GM20431 (cell line): ENCODE results near the gene LSM2.
"Not testable (repeated sequence)": the region's sequence is repeated elsewhere in the genome, so short reads cannot be mapped to it uniquely, and the experiment has no call there.

Source experiments
- in situ Hi-C: fragments of 300-500 bp; cut with MseI, MboI; formaldehyde crosslinking; loops from one replicate; pipeline ENCODE4 v1.15.0; 2020; ENCODE audit warnings: low sequenced_read_pairs; ENCODE audit not compliant: unreplicated experiment

LSM2 gene

DNA sequence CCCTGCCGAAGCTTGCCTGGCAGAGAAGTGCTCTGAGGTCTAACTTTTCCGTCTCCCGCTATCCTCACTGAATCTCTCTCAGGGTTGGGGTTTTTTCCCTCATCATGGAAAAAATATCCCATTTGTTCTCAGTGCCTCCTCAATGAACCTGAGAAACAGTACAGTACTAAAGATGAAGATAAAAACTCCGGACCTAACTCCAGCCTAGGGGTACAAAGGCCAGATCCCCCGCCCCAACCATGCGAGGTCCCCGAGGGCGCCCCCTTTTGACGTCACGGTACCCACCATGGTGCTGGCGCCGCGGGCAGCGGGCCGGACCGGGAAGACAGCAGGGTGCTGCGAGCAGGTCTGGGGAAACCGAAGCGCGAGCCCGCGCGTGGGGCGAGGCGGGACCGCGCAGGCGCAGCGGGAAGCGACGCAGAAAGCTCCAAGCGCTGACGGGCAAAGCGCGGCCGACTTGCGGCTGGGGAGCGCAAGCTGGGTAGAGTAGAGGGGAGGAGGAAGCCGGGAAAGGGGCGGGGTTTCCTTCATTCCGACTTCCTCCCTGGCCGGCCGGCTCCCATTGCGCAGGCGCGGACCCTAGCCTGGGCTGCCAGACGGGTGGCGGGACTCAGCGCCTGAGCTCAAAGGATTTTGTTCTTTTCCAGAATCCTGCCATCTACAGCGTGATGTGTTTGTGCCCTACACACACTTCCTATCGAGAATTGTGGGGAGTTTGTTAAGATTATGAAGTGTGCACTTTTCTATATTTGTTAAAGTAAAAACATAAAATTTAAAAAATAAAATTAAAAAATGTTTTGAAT lies at the start of gene LSM2:
Gene LSM2, minus strand, starts transcription at position 497 of the 803 bp plus-strand sequence. Its CDS starts 209 bp downstream, at position 288.
- in situ Hi-C loops, result no loop called here

DNA sequence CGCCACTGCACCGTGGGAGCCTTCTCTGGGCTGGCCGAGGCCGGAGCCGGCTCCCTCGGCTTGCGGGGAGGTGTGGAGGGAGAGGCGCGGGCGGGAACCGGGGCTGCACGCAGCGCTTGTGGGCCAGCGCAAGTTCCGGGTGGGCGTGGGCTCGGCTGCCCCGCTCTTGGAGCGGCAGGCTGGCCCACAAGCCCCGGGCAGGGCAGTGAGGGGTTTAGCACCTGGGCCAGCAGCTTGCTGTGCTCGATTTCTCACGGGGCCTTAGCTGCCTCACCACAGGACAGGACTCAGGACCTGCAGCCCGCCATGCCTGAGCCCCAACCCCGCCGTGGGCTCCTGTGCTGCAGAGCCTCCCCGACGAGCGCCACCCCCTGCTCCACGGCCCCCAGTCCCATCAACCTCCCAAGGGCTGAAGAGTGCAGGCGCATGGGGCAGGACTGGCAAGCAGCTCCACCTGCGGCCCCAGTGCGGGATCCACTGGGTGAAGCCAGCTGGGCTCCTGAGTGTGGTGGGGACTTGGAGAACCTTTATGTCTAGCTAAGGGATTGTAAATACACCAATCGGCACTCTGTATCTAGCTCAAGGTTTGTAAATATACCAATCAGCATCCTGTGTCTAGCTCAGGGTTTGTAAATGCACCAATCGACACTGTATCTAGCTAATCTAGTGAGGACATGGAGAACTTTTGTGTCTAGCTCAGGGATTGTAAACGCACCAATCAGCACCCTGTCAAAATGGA lies 45.4 kb upstream of the LSM2 start:
- in situ Hi-C loops, result not testable (repeated sequence)

- in situ Hi-C loops, result no loop called here
These were observed 44.7 kb upstream of the LSM2 start for GRCh38 chr6:31851485-31851832.

DNA sequence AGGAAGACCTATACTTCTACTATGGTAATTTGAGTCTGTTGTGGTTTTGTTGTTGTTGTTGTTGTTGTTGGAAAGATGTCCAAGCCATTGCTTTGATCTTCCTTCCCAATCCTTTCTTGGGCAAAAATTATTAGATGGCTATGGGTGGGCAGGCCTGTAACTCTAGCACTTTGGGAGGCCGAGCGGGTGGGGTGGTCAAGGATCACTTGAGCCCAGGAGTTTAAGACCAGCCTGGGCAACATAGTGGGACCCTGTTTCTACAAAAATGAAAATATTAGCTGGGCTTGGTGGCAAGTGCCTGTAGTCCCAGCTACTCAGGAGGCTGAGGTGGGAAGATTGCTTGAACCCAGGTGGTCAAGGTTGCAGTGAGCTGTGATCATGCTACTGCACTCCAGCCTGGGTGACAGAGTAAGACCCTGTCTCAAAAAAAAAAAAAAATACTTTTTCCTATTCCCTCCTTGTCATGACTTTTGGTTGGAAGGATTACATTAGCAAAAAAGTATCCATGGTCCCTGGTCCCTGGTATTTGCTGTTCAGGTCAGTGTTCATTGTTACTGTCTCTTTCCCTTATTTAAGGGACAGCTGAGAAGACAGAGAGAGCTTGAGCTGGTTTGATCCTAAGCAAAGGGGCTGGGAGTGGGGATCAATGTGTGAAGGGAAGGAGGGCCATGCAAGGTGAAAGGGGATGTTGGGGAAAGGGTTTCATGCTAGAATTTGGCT lies 44.2 kb upstream of the LSM2 start:
- in situ Hi-C loops, result no loop called here

GRCh38 chr6:31847276-31847978 lies 40.7 kb upstream of the LSM2 start:
- in situ Hi-C loops, result no loop called here

GRCh38 chr6:31844507-31844906 lies 37.7 kb upstream of the LSM2 start:
- in situ Hi-C loops, result no loop called here

DNA sequence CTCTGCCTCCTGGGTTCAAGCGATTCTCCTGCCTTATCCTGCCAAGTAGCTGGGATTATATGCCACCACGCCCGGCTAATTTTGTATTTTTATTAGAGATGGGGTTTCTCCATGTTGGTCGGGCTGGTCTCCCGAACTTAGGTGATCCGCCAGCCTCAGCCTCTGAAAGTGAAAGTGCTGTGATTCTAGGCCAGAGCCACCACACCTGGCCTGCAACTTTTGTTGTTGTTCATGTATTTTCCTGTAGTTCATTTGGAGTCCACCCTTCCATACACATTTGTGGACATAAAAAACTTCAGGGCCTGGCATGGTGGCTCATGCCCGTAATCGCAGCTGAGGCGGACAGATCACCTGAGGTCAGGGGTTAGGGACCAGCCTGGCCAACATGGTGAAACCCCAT lies 35.3 kb upstream of the LSM2 start:
- in situ Hi-C loops, result no loop called here

DNA sequence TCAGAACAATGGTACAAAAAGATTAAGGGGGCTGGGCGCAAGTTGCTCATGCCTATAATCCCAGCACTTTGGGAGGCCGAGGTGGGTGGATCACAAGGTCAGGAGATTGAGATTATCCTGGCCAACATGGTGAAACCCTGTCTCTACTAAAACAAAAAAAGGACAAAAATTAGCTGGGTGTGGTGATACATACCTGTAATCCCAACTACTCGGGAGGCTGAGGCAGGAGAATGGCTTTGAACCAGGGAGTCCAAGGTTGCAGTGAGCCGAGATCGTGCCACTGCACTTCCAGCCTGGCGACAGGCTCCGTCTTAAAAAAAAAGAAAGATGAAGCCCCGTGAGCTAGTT lies 33.0 kb upstream of the LSM2 start:
- in situ Hi-C loops, result not testable (repeated sequence)

DNA sequence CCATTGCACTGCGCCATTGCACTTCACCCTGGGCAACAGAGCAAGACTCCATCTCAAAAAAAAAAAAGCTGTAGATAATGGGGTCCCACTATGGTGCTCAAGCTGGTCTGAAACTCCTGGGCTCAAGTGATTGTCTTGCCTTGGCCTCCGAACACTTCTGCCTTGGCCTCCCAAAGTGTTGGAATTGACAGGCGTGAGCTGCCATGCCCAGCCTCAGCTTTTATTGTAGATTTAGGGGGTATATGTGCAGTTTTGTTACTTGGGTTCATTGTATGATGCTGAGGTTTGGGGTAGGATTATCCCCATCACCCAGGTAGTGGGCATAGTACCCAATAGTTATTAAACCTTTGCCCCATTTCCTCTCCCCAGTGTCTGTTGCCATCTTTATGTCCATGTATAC lies 32.2 kb upstream of the LSM2 start:
- in situ Hi-C loops, result no loop called here

GRCh38 chr6:31838114-31838553 lies 31.4 kb upstream of the LSM2 start:
- in situ Hi-C loops, result not testable (repeated sequence)

DNA sequence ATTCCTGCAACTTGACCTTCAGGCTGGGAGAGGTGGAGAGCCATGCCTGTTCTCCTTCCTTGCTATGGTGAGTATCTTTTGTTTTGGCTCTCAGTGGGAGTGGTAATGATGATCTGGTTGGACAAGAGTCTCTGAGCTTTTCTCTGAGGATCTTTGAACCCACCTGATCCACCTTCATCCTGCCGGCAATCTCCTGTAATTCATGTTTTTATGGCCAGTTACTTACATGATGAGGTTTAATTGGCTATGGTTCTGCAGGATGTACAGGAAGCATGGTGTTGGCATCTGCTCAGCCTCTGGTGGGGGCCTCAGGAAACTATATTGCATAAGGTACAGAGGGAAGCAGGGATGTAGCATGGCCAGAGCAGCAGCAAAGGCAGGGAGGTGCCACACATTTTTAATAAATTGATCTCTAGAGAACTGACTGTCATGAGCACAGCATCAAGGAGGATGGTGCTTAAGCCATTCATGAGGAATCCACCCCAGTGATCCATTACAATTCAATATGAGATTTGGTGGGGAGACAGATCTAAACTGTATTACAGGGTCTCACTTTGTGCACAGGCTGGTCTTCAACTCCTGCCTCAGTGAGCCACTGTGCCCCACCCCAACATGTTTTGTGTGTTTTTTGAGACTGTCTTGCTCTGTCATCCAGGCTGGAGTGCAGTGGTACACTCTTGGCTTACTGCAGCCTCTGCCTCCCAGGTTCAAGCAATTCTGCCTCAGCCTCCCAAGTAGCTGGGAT lies 30.8 kb upstream of the LSM2 start:
- in situ Hi-C loops, result no loop called here

DNA sequence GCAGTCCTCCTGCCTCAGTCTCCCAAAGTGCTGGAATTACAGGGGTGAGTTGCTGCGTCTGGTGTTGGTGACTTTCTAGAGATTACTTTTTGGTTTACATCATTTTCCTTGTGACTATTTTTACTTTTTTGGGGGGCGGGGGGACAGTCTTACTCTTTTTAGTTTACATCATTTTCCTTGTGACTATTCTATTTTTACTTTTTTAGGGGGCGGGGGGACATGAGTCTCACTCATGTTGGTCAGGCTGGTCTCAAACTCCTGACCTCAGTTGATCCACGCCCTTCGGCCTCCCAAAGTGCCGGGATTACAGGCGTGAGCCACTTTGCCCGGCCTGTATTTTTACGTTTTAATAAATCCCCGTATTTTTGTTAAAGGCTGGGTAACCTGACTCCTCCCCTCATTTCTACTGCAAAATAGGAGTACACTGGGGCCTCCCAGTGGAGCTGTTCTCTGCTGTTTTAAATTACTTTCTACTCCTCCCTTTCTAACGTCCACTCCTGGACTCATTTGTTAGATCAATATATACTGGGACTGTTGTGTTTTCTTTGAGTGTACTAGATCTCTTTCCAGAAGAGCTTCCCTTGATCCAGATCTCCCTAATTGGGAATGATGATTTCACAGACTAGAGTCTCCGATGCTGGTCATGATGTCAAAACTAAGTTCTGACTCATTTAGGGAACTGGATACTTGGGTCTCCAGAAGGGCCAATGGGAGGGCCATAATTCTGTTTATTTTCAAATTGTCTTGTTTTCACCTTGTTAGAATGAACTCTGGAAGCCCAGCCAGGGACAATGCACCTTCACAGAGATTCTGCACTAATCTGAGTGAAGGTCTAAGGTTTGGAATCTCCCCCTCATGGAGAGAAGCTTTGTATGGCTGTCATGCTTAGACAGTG lies 30.0 kb upstream of the LSM2 start:
- in situ Hi-C loops, result no loop called here

GRCh38 chr6:31836047-31836473 lies 29.3 kb upstream of the LSM2 start:
- in situ Hi-C loops, result no loop called here

- in situ Hi-C loops, result no loop called here
These were observed 27.8 kb upstream of the LSM2 start for GRCh38 chr6:31834367-31835250.

DNA sequence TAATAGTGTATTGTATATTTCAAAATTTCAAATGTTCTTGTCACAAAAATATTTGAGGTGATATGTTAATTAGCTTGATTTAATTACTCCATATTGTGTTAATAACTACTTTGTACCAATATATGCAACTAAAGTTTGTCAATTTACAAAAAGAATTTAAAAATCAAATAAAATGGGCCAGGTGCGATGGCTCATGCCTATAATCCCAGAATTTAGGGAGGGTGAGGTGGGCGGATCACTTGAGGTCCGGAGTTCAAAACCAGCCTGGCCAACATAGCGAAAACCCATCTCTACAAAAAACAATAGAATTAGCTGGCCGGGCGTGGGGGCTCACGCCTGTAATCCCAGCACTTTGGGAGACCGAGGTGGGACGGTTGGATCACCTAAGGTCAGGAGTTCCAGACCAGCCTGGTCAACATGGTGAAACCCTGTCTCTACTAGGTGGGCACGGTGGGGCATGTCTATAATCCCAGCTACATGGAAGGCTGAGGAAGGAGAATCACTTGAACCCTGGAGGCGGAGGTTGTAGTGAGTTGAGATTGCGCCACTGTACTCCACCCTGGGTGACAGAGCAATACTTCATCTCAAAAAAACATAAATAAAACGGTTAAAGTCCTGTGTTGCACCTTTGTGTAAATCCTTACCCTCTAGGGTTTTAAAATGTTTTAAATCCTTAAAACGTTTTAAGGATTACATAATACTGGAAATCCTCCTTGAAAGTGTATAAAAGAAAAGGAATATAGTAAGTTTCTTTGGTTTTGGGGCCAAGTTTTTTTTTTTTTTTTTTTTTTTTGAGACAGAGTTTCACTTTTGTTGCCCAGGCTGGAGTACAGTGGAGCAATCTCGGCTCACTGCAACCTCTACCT lies 24.8 kb upstream of the LSM2 start:
- in situ Hi-C loops, result no loop called here

- in situ Hi-C loops, result no loop called here
These were observed 24.1 kb upstream of the LSM2 start for GRCh38 chr6:31830886-31831335.
